ENCODE data around the gene CDH4. TPM values are rescaled to one million over a fixed set of nuclear protein-coding genes. Genes with fewer than 3 reads are reported as not detected.

The CDH4 gene
- total and polyA plus RNA-seq, 2 of the 8 experiments (the other 6 are each of a cell fraction or from before 2014, with no cell fraction given), result 4.3 to 7.9 TPM

- TF ChIP-seq SRF (IDR thresholded peaks at IDR 0.05; ENCODE audit: low read depth, low read length), result no peak
Measured at GRCh38 chr20:61957961-61958715, 706.1 kb downstream of the CDH4 start (continued).

Measured in H1 (cell line).